ENCODE data around the gene TTC19.

Gene TTC19

DNA sequence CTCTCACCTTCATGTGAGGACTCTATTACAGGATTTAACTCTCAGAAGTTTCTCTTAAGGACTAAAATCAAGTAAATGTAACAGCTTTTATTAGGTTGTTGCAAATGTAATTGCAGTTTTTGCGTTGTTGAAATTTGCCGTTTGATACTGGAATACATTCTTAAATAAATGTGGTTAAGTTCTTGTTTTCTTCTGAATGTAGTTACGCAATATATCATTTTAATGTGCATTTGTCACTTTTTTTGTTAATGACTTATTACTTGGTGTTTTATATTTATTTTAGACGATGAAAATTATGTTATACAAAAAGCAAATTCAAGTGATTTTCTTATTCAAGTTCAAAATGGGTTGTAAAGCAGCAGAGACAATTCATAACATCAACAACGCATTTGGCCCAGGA, 76.3 kb downstream of the TTC19 start:
- Histone ChIP-seq H3K4me1 (ENCODE audit: control insufficient read depth in 5 of 5, insufficient read depth in 5 of 5, low read length in 5 of 5) (no peaks in the 10 kb centered on the region), H3K27me3 (ENCODE audit: control insufficient read depth in 5 of 5, insufficient read depth in 4 of 5, low read length in 5 of 5) (no peaks in the 10 kb centered on the region), H3K36me3 (ENCODE audit: control insufficient read depth in 5 of 5, insufficient read depth in 5 of 5, low read length in 5 of 5) (peaks cover 59 to 83% (median 69%) of the 10 kb centered on the region in 5 donors), H3K9ac (ENCODE audit: low read length in 5 of 5) (no peak overlapping the region), H3K4me3 (ENCODE audit: low read depth in 1 of 5, low read length in 5 of 5) (no peak overlapping the region), H3K27ac (ENCODE audit: low read depth, low read length) (no peak overlapping the region), H3K9me3 (ENCODE audit: control insufficient read depth in 5 of 5, low read length in 5 of 5) (no peaks in the 10 kb centered on the region)

Data from subcutaneous abdominal adipose tissue (tissue), 5 donors.